A549 (cell line): ENCODE measurements around the gene FKBP2. TPM values are rescaled to one million over a fixed set of nuclear protein-coding genes. Genes with fewer than 3 reads are reported as not detected.

Experiments
- CBX2 ChIP-seq: fragments of 200-600 bp; sonication (generic); IDR thresholded peaks from 2 replicates; pipeline ENCODE4 v1.6.1; 2016; ENCODE audit warnings: low read depth, mild to moderate bottlenecking, borderline replicate concordance
- CBX8 ChIP-seq: fragments of 200-600 bp; sonication (generic); IDR thresholded peaks from 2 replicates; pipeline ENCODE4 v1.6.1; 2016
- CEBPB ChIP-seq, 2 experiments: fragments of >200 bp in 1 of 2; sonication (Bioruptor Twin) in 1 of 2; formaldehyde crosslinking in 1 of 2; IDR thresholded peaks; 2 replicates each; pipeline ENCODE4 v1.6.1; 2012 to 2016
- CHD2 ChIP-seq: fragments of 150-350 bp; IDR thresholded peaks from 2 replicates; pipeline ENCODE4 v1.6.1; 2014; ENCODE audit warnings: low read length; ENCODE audit not compliant: partially characterized antibody
- EHF ChIP-seq: fragments of 250-450 bp; sonication (Bioruptor Pico); IDR thresholded peaks from 2 replicates; pipeline ENCODE4 v1.5.0; 2020; ENCODE audit warnings: mild to moderate bottlenecking
- EHMT2 ChIP-seq: fragments of 200-600 bp; sonication (generic); IDR thresholded peaks from 2 replicates; pipeline ENCODE4 v1.6.1; 2016; ENCODE audit warnings: antibody characterized with exemption, low read depth, mild to moderate bottlenecking, moderate library complexity
- ESRRA ChIP-seq: fragments of 150-350 bp; IDR thresholded peaks from 2 replicates; pipeline ENCODE4 v1.6.1; 2014; ENCODE audit warnings: mild to moderate bottlenecking, low read length, borderline replicate concordance
- FOSB ChIP-seq: fragments of 250-450 bp; sonication (Bioruptor Pico); IDR thresholded peaks from 2 replicates; pipeline ENCODE4 v1.5.0; 2020; ENCODE audit warnings: mild to moderate bottlenecking, moderate library complexity
- FOSL2 ChIP-seq, 2 experiments: fragments of 450-650 bp in 1 of 2; fragments of >200 bp in 1 of 2; sonication (Bioruptor Twin) in 1 of 2; formaldehyde crosslinking; IDR thresholded peaks; 2 replicates each; pipeline versions ENCODE4 v1.5.0 to v1.6.1; 2016 to 2020; ENCODE audit warnings: mild to moderate bottlenecking in 1 of 2, moderate library complexity in 1 of 2
- HEYL ChIP-seq: fragments of 250-450 bp; sonication (Bioruptor Pico); IDR thresholded peaks from 2 replicates; pipeline ENCODE4 v1.8.0; 2021; ENCODE audit warnings: mild to moderate bottlenecking, moderate library complexity
- HOXA7 ChIP-seq: fragments of 250-450 bp; sonication (Bioruptor Pico); IDR thresholded peaks from 2 replicates; pipeline ENCODE4 v1.5.0; 2020; ENCODE audit warnings: mild to moderate bottlenecking, moderate library complexity
- HOXB13 ChIP-seq: fragments of 250-450 bp; sonication (Bioruptor Pico); IDR thresholded peaks from 2 replicates; pipeline ENCODE4 v1.5.0; 2020; ENCODE audit warnings: low read depth, mild to moderate bottlenecking, moderate library complexity
- HOXB5 ChIP-seq: fragments of 250-450 bp; sonication (Bioruptor Pico); IDR thresholded peaks from 2 replicates; pipeline ENCODE4 v1.5.0; 2020; ENCODE audit warnings: mild to moderate bottlenecking, moderate library complexity
- JUNB ChIP-seq: fragments of >200 bp; sonication (Bioruptor Twin); formaldehyde crosslinking; IDR thresholded peaks from 2 replicates; pipeline ENCODE4 v1.6.1; 2016
- KDM1A ChIP-seq: fragments of 200-600 bp; sonication (generic); IDR thresholded peaks from 2 replicates; pipeline ENCODE4 v1.6.1; 2016; ENCODE audit warnings: low read depth, mild to moderate bottlenecking
- KDM5A ChIP-seq: fragments of 200-600 bp; sonication (generic); IDR thresholded peaks from 2 replicates; pipeline ENCODE4 v1.6.1; 2016; ENCODE audit warnings: antibody characterized with exemption, mild to moderate bottlenecking
- MAFK ChIP-seq: fragments of 450-650 bp; IDR thresholded peaks from 2 replicates; pipeline ENCODE4 v1.6.1; 2014; ENCODE audit not compliant: partially characterized antibody
- MAZ ChIP-seq: fragments of 150-350 bp; IDR thresholded peaks from 2 replicates; pipeline ENCODE4 v1.6.1; 2014; ENCODE audit warnings: antibody characterized with exemption, low read depth, low read length, borderline replicate concordance
- NFE2L2 ChIP-seq: fragments of 150-350 bp; conservative IDR thresholded peaks from 2 replicates; pipeline ENCODE4 v1.6.1; 2014; ENCODE audit warnings: low read length
- NPAS2 ChIP-seq: fragments of 250-450 bp; sonication (Bioruptor Pico); IDR thresholded peaks from 2 replicates; pipeline ENCODE4 v1.8.0; 2022; ENCODE audit warnings: mild to moderate bottlenecking, moderate library complexity, borderline replicate concordance
- PHF8 ChIP-seq: fragments of 200-600 bp; sonication (generic); IDR thresholded peaks from 2 replicates; pipeline ENCODE4 v1.6.1; 2016; ENCODE audit warnings: low read depth, mild to moderate bottlenecking, antibody characterized with exemption, moderate library complexity, borderline replicate concordance
- RAD21 ChIP-seq, 2 experiments: fragments of >200 bp in 1 of 2; sonication (Bioruptor Twin) in 1 of 2; formaldehyde crosslinking in 1 of 2; IDR thresholded peaks in 1 of 2; conservative IDR thresholded peaks in 1 of 2; 2 replicates in 1 of 2; 3 replicates in 1 of 2; pipeline ENCODE4 v1.6.1; 2012 to 2018; ENCODE audit warnings: inconsistent platforms in 1 of 2
- SMC3 ChIP-seq: fragments of >200 bp; sonication (Bioruptor Twin); formaldehyde crosslinking; IDR thresholded peaks from 3 replicates; pipeline ENCODE4 v1.6.1; 2018; ENCODE audit warnings: inconsistent platforms
- SREBF2 ChIP-seq: fragments of 450-650 bp; IDR thresholded peaks from 2 replicates; pipeline ENCODE4 v1.6.1; 2014; ENCODE audit warnings: mild to moderate bottlenecking, moderate library complexity
- TFCP2L1 ChIP-seq: fragments of 250-450 bp; sonication (Bioruptor Pico); IDR thresholded peaks from 2 replicates; pipeline ENCODE4 v1.5.0; 2021; ENCODE audit warnings: mild to moderate bottlenecking
- ZC3H11A ChIP-seq: fragments of 450-650 bp; IDR thresholded peaks from 2 replicates; pipeline ENCODE4 v1.6.1; 2014; ENCODE audit warnings: antibody characterized with exemption, mild to moderate bottlenecking
- ZFP36 ChIP-seq: fragments of 450-650 bp; IDR thresholded peaks from 2 replicates; pipeline ENCODE4 v1.6.1; 2014; ENCODE audit warnings: borderline replicate concordance; ENCODE audit not compliant: partially characterized antibody
- polyA plus RNA-seq, 4 experiments: library from polyadenylated mRNA; depleted of rRNA in 3 of 4; stranded (reverse); fragments of >200 nt; fragmentation: RNase III in 1 of 4; extraction: RNeasy Plus Mini Kit Qiagen cat#74134 plus additional on column Dnase treatment in 1 of 4; gene quantifications; 2 replicates in 3 of 4; 3 replicates in 1 of 4; pipeline ENCODE4 v1.2.3, GENCODE V29; 2011 to 2017
- TF ChIP-seq, protein P1 (sequence below): fragments of 200-600 bp; sonication (generic); IDR thresholded peaks from 2 replicates; pipeline ENCODE4 v1.6.1; 2016; ENCODE audit warnings: antibody characterized with exemption, mild to moderate bottlenecking, moderate library complexity
- TF ChIP-seq, protein P2 (sequence below): fragments of 150-350 bp; IDR thresholded peaks from 2 replicates; pipeline ENCODE4 v1.6.1; 2014; ENCODE audit warnings: low read depth, mild to moderate bottlenecking, low read length
- TF ChIP-seq, protein P3 (sequence below): IDR thresholded peaks from 2 replicates; pipeline ENCODE4 v1.6.1; 2012
- TF ChIP-seq, protein P4 (sequence below): IDR thresholded peaks from 2 replicates; pipeline ENCODE4 v1.6.1; 2012
- TF ChIP-seq, protein P5 (sequence below): fragments of 450-650 bp; IDR thresholded peaks from 2 replicates; pipeline ENCODE4 v1.6.1; 2014; ENCODE audit warnings: antibody characterized with exemption
- TF ChIP-seq, protein P6 (sequence below): IDR thresholded peaks from 2 replicates; pipeline ENCODE4 v1.6.1; 2012; ENCODE audit warnings: low read depth, borderline replicate concordance
- TF ChIP-seq, protein P7 (sequence below): fragments of >200 bp; sonication (Bioruptor Twin); formaldehyde crosslinking; IDR thresholded peaks from 2 replicates; pipeline ENCODE4 v1.6.1; 2016

The FKBP2 gene
- polyA plus RNA-seq, 2 of the 4 experiments (the other 2 are of a cell fraction), result 40.5 to 131 TPM

DNA sequence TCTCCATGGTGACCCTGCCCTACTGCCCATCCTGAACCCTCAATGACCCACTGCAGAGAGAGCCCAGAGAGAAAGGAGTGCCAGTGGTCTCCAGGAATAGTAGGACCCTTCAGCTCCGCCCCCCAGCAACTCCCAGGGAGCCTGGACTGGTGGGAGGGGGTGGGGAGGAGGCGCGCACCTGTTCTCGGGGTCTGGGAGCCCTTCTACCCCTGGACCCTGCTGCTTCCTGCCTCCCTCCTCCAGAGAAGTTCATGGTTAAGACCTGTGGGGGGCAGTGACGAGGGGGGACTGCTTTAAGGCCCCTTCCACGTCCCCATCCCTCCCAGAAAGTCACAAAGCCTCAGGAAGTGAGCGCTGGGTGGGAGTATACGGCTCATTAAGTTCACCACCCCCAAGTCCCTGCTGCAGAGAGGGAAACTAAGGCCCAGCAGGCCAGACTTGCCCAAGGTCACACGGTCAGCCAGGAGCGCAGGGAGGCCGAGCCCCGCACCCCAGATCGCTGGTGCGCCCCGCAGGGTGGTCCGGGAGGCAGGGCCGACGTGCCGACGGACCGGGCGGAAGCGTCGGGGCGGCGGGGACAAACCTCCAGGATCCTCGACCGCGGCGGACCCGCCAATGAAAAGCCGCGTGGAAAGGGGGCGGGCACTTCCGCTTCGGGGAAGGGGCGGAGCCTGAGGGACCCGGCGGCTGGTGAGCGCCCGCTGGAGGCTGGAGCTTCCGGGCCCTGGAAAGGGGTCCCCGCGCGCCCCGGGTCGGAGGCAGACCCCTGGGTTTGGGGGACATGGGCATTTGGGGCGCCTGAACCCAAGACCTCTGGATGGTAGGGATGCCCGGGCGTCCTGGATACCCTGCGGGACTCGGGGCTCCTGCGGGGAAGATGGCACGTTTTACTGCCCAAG, 15.0 kb upstream of the FKBP2 start, which contains the start of the genes NUDT22 and TRPT1 (continued):
- TF ChIP-seq, protein P1, sequence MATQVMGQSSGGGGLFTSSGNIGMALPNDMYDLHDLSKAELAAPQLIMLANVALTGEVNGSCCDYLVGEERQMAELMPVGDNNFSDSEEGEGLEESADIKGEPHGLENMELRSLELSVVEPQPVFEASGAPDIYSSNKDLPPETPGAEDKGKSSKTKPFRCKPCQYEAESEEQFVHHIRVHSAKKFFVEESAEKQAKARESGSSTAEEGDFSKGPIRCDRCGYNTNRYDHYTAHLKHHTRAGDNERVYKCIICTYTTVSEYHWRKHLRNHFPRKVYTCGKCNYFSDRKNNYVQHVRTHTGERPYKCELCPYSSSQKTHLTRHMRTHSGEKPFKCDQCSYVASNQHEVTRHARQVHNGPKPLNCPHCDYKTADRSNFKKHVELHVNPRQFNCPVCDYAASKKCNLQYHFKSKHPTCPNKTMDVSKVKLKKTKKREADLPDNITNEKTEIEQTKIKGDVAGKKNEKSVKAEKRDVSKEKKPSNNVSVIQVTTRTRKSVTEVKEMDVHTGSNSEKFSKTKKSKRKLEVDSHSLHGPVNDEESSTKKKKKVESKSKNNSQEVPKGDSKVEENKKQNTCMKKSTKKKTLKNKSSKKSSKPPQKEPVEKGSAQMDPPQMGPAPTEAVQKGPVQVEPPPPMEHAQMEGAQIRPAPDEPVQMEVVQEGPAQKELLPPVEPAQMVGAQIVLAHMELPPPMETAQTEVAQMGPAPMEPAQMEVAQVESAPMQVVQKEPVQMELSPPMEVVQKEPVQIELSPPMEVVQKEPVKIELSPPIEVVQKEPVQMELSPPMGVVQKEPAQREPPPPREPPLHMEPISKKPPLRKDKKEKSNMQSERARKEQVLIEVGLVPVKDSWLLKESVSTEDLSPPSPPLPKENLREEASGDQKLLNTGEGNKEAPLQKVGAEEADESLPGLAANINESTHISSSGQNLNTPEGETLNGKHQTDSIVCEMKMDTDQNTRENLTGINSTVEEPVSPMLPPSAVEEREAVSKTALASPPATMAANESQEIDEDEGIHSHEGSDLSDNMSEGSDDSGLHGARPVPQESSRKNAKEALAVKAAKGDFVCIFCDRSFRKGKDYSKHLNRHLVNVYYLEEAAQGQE, result no peak
- TF ChIP-seq, protein P2, sequence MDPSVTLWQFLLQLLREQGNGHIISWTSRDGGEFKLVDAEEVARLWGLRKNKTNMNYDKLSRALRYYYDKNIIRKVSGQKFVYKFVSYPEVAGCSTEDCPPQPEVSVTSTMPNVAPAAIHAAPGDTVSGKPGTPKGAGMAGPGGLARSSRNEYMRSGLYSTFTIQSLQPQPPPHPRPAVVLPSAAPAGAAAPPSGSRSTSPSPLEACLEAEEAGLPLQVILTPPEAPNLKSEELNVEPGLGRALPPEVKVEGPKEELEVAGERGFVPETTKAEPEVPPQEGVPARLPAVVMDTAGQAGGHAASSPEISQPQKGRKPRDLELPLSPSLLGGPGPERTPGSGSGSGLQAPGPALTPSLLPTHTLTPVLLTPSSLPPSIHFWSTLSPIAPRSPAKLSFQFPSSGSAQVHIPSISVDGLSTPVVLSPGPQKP, result no peak
- no peak for TF ChIP-seq TFCP2L1 (CRISPR knock-in tag)
- TF ChIP-seq, protein P3, sequence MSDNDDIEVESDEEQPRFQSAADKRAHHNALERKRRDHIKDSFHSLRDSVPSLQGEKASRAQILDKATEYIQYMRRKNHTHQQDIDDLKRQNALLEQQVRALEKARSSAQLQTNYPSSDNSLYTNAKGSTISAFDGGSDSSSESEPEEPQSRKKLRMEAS, result peak; percentile 65; the same call in 1 of the 2 replicates
- TF ChIP-seq SREBF2, result no peak
- TF ChIP-seq CEBPB (IDR thresholded peaks at IDR 0.05), result no peak
- TF ChIP-seq EHMT2, result no peak
- TF ChIP-seq NFE2L2, result no peak
- no peak for TF ChIP-seq MAFK
- no peak for TF ChIP-seq CBX2
- TF ChIP-seq FOSL2 (IDR thresholded peaks at IDR 0.05), result no peak
- no peak for TF ChIP-seq FOSL2 (CRISPR knock-in tag; IDR thresholded peaks at IDR 0.05)
- no peak for TF ChIP-seq FOSB (CRISPR knock-in tag)
- TF ChIP-seq HOXA7 (CRISPR knock-in tag), result no peak
- TF ChIP-seq, protein P4, sequence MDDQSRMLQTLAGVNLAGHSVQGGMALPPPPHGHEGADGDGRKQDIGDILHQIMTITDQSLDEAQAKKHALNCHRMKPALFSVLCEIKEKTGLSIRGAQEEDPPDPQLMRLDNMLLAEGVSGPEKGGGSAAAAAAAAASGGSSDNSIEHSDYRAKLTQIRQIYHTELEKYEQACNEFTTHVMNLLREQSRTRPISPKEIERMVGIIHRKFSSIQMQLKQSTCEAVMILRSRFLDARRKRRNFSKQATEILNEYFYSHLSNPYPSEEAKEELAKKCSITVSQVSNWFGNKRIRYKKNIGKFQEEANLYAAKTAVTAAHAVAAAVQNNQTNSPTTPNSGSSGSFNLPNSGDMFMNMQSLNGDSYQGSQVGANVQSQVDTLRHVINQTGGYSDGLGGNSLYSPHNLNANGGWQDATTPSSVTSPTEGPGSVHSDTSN, result no peak
- no peak for TF ChIP-seq NPAS2 (CRISPR knock-in tag)
- TF ChIP-seq ZC3H11A, result no peak
- TF ChIP-seq, protein P5, sequence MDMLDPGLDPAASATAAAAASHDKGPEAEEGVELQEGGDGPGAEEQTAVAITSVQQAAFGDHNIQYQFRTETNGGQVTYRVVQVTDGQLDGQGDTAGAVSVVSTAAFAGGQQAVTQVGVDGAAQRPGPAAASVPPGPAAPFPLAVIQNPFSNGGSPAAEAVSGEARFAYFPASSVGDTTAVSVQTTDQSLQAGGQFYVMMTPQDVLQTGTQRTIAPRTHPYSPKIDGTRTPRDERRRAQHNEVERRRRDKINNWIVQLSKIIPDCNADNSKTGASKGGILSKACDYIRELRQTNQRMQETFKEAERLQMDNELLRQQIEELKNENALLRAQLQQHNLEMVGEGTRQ, result no peak
- no peak for TF ChIP-seq SMC3
- TF ChIP-seq ZFP36, result no peak
- TF ChIP-seq KDM1A, result no peak
- peak; percentile 1; the same call in 1 of the 2 replicates for TF ChIP-seq ESRRA
- no peak for TF ChIP-seq CBX8
- TF ChIP-seq PHF8, result peak; percentile 68; the same call in 1 of the 2 replicates
- TF ChIP-seq, protein P6, sequence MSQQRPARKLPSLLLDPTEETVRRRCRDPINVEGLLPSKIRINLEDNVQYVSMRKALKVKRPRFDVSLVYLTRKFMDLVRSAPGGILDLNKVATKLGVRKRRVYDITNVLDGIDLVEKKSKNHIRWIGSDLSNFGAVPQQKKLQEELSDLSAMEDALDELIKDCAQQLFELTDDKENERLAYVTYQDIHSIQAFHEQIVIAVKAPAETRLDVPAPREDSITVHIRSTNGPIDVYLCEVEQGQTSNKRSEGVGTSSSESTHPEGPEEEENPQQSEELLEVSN, result peak; percentile 61; the same call in 1 of the 2 replicates
- 0 out of 5 replicates have a peak, but pooled peaks of 1 of the 2 experiments have one; percentile 14 for TF ChIP-seq RAD21 (conservative IDR thresholded peaks at IDR 0.05 in 1 of 2, IDR thresholded peaks at IDR 0.05 in 1 of 2)
- TF ChIP-seq CHD2, result no peak
- TF ChIP-seq, protein P7, sequence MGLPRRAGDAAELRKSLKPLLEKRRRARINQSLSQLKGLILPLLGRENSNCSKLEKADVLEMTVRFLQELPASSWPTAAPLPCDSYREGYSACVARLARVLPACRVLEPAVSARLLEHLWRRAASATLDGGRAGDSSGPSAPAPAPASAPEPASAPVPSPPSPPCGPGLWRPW, result no peak
- TF ChIP-seq JUNB, result no peak
- no peak for TF ChIP-seq EHF (CRISPR knock-in tag)
- TF ChIP-seq HOXB5 (CRISPR knock-in tag), result no peak
- TF ChIP-seq MAZ, result no peak
- no peak for TF ChIP-seq HEYL
- no peak for TF ChIP-seq KDM5A
- no peak for TF ChIP-seq HOXB13 (CRISPR knock-in tag)
- TF ChIP-seq, all 56 proteins: peak for 11
